Measurements from ENCODE around the gene TPST1. TPM values are rescaled to one million over a fixed set of nuclear protein-coding genes. Genes with fewer than 3 reads are reported as not detected.

TPST1 gene
- total RNA-seq, 1 experiment from 2014 or later: 15.9 TPM

GRCh38 chr7:66216687-66217086 is 11.6 kb downstream of the TPST1 start:
- Histone ChIP-seq H3K9ac (ENCODE audit: extremely low read depth, insufficient read length, low read length) (no peak overlapping the region), H3K79me2 (ENCODE audit: insufficient read depth, low read length) (no peaks in the 10 kb centered on the region)
- TF ChIP-seq CTCF (conservative IDR thresholded peaks at IDR 0.05): no peak

More at GRCh38 chr7:66216687-66217086, 11.6 kb downstream of the TPST1 start:
- Histone ChIP-seq H3K27me3 (ENCODE audit: insufficient read depth, low read length) (no peaks in the 10 kb centered on the region), H3K14ac (ENCODE audit: insufficient read depth, low read length) (no peak overlapping the region), H2BK20ac (ENCODE audit: low read depth, low read length, poor library complexity, severe bottlenecking) (no peak overlapping the region), H2AFZ (ENCODE audit: low read length) (no peak overlapping the region), H3K4me1 (ENCODE audit: insufficient read depth, low read length) (no peaks in the 10 kb centered on the region), H4K91ac (ENCODE audit: insufficient read length, low read depth, low read length) (no peak overlapping the region), H3K27ac (ENCODE audit: insufficient read length, low read depth, low read length) (no peak overlapping the region), H4K20me1 (ENCODE audit: control insufficient read depth, insufficient read depth, insufficient read length) (no peaks in the 10 kb centered on the region), H3K4ac (ENCODE audit: low read depth, low read length) (no peak overlapping the region), H2BK5ac (ENCODE audit: insufficient read length, low read length) (no peak overlapping the region), H3K23me2 (ENCODE audit: insufficient read length, low read depth, low read length, poor library complexity, severe bottlenecking) (no peaks in the 10 kb centered on the region), H3K23ac (ENCODE audit: insufficient read length, low read depth, low read length) (no peak overlapping the region), H2AK5ac (ENCODE audit: insufficient read length, low read length) (no peak overlapping the region), H4K8ac (replicated peaks; ENCODE audit: insufficient read length, low read depth, low read length) (no peak overlapping the region), H3K18ac (ENCODE audit: insufficient read length, low read depth, low read length) (no peak overlapping the region), H4K5ac (ENCODE audit: insufficient read length, low read depth, low read length) (no peak overlapping the region), H3K9me3 (ENCODE audit: control insufficient read depth, low read depth, low read length) (no peaks in the 10 kb centered on the region), H3T11ph (ENCODE audit: low read length) (no peak overlapping the region), H2BK12ac (ENCODE audit: insufficient read length, low read depth, low read length) (no peak overlapping the region), H3K4me2 (ENCODE audit: insufficient read depth, insufficient read length, low read length) (no peak overlapping the region), H2BK120ac (ENCODE audit: low read depth, low read length, poor library complexity, severe bottlenecking) (no peak overlapping the region), H2BK15ac (ENCODE audit: low read depth, low read length) (no peak overlapping the region), H3K79me1 (ENCODE audit: insufficient read depth, low read depth, low read length, poor library complexity, severe bottlenecking) (no peaks in the 10 kb centered on the region), H3K56ac (ENCODE audit: insufficient read length, low read depth, low read length) (no peak overlapping the region)
- WGBS (ENCODE audit: extremely low coverage, insufficient read length, low lambda C conversion rate): no CpG with 5 or more reads among the region's 4 CpGs
- Mint-ChIP-seq H3K36me3 (ENCODE audit: insufficient read depth in 1 of 3, low read depth in 3 of 3) (no peaks in the 10 kb centered on the region), H3K9me3 (no peaks in the 10 kb centered on the region), H3K27ac (no peak overlapping the region), H3K4me3 (no peak overlapping the region), H3K4me1 (no peaks in the 10 kb centered on the region), H3K27me3 (ENCODE audit: low read depth) (no peaks in the 10 kb centered on the region)
- no peak for DNase-seq
